Mesothelial cell of epicardium (in vitro differentiated cells): Measurements from ENCODE around the gene UACA. TPM values are rescaled to one million over a fixed set of nuclear protein-coding genes. Genes with fewer than 3 reads are reported as not detected.

Source experiments
- DNase-seq, 2 experiments: peaks; one replicate each; pipeline ENCODE4 v3.0.0; 2021; ENCODE audit warnings: low spot score in 2 of 2; ENCODE audit not compliant: unreplicated experiment in 2 of 2
- H3K27ac Mint-ChIP-seq: 2 replicates; pipeline ENCODE4 v1.8.0; 2021; ENCODE audit warnings: mixed read lengths
- H3K27me3 Mint-ChIP-seq: 2 replicates; pipeline ENCODE4 v1.8.0; 2021; ENCODE audit warnings: low read depth, mixed read lengths
- H3K36me3 Mint-ChIP-seq: 2 replicates; pipeline ENCODE4 v1.8.0; 2021; ENCODE audit warnings: mixed read lengths
- H3K4me1 Mint-ChIP-seq: 2 replicates; pipeline ENCODE4 v1.8.0; 2021; ENCODE audit warnings: mixed read lengths
- H3K4me3 Mint-ChIP-seq: 2 replicates; pipeline ENCODE4 v1.8.0; 2021; ENCODE audit warnings: mild to moderate bottlenecking, moderate library complexity, mixed read lengths
- H3K9me3 Mint-ChIP-seq: 2 replicates; pipeline ENCODE4 v1.8.0; 2021; ENCODE audit warnings: mixed read lengths
- CTCF ChIP-seq: fragments of 200-600 bp; sonication (generic); IDR thresholded peaks from one replicate; pipeline ENCODE4 v1.5.0; 2021; ENCODE audit warnings: antibody characterized with exemption; ENCODE audit not compliant: unreplicated experiment
- total RNA-seq: library from RNA; stranded (reverse); gene quantifications from 3 replicates; pipeline ENCODE4 v1.2.1, GENCODE V29; 2021

UACA gene
- total RNA-seq, 1 donor from 2014 or later, result 70.3 TPM

GRCh38 chr15:70643106-70643782 is 120.1 kb downstream of the UACA start:
- no peak overlapping the region for H3K4me3 Mint-ChIP-seq
- no peaks in the 10 kb centered on the region for H3K27me3 Mint-ChIP-seq
- no peaks in the 10 kb centered on the region for H3K9me3 Mint-ChIP-seq
- DNase-seq, result no peak
- H3K36me3 Mint-ChIP-seq, result no peaks in the 10 kb centered on the region
- no peak overlapping the region for H3K27ac Mint-ChIP-seq
- no peak for TF ChIP-seq CTCF
- H3K4me1 Mint-ChIP-seq, result peaks cover 2% of the 10 kb centered on the region

- TF ChIP-seq CTCF, result no peak
Measured at GRCh38 chr15:70636540-70637165, 126.7 kb downstream of the UACA start.

GRCh38 chr15:70635895-70636294 is 127.5 kb downstream of the UACA start:
- DNase-seq, result no peak
- no peaks in the 10 kb centered on the region for H3K27me3 Mint-ChIP-seq
- H3K9me3 Mint-ChIP-seq, result no peaks in the 10 kb centered on the region
- H3K27ac Mint-ChIP-seq, result no peak overlapping the region
- no peaks in the 10 kb centered on the region for H3K36me3 Mint-ChIP-seq
- H3K4me3 Mint-ChIP-seq, result no peak overlapping the region
- no peak for TF ChIP-seq CTCF
- H3K4me1 Mint-ChIP-seq, result peaks cover 30% of the 10 kb centered on the region

More at GRCh38 chr15:70636540-70637165, 126.7 kb downstream of the UACA start:
- H3K4me3 Mint-ChIP-seq, result no peak overlapping the region
- no peaks in the 10 kb centered on the region for H3K36me3 Mint-ChIP-seq
- H3K27ac Mint-ChIP-seq, result no peak overlapping the region
- H3K9me3 Mint-ChIP-seq, result no peaks in the 10 kb centered on the region
- H3K4me1 Mint-ChIP-seq, result peaks cover 25% of the 10 kb centered on the region
- H3K27me3 Mint-ChIP-seq, result no peaks in the 10 kb centered on the region
- no peak for DNase-seq

GRCh38 chr15:70633991-70634390 is 129.4 kb downstream of the UACA start:
- no peak for DNase-seq

GRCh38 chr15:70633103-70633831 is 130.1 kb downstream of the UACA start:
- DNase-seq, result no peak
- no peak for TF ChIP-seq CTCF
- Mint-ChIP-seq H3K27me3 (peaks cover 5% of the 10 kb centered on the region), H3K27ac (peak overlapping the region; percentile 24), H3K4me3 (no peak overlapping the region), H3K9me3 (no peaks in the 10 kb centered on the region), H3K4me1 (peaks cover 37% of the 10 kb centered on the region), H3K36me3 (no peaks in the 10 kb centered on the region)

More at GRCh38 chr15:70633991-70634390, 129.4 kb downstream of the UACA start:
- H3K27ac Mint-ChIP-seq, result no peak overlapping the region
- TF ChIP-seq CTCF, result no peak
- peaks cover 5% of the 10 kb centered on the region for H3K27me3 Mint-ChIP-seq
- no peaks in the 10 kb centered on the region for H3K36me3 Mint-ChIP-seq
- no peak overlapping the region for H3K4me3 Mint-ChIP-seq
- H3K4me1 Mint-ChIP-seq, result peaks cover 31% of the 10 kb centered on the region
- H3K9me3 Mint-ChIP-seq, result no peaks in the 10 kb centered on the region
